ENCODE data around the gene FAM149A.

FAM149A gene

DNA sequence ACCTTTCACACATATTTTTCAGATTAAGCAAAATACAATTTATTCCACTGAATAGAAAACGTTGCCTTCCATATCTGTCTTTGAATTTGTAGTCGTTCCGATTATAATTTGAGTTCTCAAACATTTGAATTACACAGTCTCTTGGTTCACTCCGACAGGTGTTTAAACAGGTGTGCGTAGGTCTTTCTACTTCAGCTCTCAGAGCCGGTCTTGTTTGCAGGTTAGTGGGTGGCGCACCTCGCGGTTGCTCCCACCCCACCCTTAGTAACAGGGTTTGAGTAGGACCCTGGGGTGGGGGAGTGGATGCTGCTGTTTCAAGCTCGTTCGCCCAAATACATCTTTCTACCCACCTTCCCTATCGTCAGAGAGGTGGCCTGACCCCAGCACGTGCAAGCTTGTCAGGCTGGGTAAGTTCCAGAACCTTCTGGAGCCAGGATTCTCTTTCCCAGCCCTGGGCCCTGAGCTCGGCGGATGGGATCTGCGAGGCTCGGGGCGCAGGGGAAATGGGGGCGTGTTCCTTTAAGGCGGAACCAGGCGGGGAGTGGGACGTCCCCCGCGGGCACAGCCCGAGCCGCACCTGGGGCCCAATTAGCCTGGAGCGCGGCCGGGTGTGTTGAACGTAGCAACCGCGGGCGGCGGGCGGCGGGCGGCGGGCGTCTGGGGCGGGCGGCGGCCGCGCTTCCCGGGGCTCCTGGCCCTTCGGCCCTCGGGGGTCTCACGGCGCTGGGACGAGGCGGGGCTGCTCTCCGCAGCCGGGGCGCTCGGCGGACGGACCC, at the start of gene FAM149A:
Gene FAM149A (plus strand): TSS at position 591 of the 776 bp plus-strand sequence.
- DNase-seq: peak; percentile 26

DNA sequence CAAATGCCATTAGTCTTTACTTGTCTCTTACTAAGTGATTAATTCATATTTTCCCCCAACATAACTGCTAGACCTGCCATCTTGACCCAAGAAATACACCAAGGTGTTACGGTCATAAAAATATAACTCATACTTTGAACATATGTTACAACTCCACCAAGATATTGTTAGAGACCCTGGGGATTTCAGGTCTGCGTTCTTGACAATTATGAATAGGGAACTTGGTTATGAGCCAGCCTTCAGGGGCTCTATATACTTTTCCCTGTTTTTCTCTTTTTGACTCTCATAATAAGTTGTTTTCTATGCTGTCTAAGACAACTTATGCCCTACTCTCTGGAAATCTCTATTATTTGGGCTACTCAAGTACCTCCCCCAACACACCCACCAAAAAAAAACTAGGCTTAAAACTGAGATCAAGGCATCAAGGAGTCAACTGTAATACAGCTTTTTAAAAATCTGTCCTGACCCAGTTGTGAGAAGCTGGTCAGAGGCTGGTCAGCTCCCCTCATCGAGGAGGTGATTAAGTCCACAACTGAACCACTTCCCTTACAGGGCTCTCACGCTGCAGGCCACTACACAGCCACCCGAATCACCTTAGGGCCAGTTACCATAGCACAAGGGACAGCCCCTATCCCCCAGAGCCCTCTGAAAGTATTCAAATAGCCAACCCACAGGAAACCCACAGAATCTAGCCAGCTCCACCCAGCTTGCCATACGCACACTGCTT, 46.1 kb upstream of the FAM149A start:
- DNase-seq: peak; percentile 12

DNA sequence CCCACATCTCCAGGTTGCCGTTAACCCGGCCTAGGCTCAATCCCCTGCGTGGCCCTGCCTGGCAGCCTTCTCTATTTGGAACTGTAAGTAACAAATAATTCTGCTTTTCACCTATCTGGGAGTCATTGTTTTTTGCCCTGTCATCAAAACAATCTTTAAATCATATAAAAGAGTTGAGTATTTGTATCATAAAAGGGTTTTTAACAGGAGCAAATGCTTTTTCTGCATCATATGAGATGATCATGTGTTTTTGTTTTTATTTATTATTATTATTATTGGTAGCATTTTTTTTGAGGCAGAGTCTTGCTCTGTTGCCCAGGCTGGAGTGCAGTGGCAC, 45.6 kb upstream of the FAM149A start:
- DNase-seq: no peak

GRCh38 chr4:186061921-186062320, 42.6 kb upstream of the FAM149A start:
- DNase-seq: no peak

GRCh38 chr4:186067757-186068385, 36.6 kb upstream of the FAM149A start:
- DNase-seq: peak; percentile 43

DNA sequence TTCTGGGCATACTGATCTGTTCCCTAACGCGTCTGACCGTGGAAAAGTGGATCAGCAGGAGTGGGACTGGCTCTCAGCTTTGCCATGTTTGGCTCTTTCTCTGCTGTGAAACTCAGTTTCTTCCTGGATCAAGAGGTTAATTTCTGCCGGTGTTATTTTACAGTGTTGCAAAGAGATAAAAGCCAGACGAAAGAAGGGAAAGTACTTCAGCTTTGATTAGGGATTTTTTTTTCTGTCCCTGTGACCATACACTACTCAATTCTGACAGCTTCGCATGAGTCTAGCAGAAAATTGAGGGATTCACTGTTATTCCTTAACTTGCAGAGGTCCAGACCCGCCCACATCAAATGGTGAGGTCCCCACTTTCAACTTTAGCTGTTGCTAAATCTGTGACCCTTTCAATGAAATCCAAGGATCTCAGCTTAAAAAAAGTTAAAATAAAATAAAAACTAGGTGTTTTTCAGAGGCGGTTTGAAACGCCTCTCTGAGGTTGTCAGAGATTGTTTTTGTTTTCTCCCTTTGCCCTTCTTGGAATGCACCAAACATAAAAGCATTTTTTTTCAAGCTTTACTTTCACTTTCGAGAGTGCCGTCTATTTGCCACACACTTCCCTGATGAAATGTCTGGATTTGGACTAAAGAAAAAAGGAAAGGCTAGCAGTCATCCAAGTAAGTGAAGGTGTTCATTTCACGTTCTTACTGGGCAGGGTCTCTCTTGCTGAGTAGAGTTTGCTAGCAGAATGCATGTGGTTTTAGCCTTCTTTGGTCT, 35.7 kb upstream of the FAM149A start, which contains the start of gene TLR3:
Gene TLR3 (plus strand): TSS at position 576 of the 768 bp plus-strand sequence. CDS start 7,464 bp downstream, outside the sequence.
- peak; percentile 12 for DNase-seq

- no peak for DNase-seq
Measured at GRCh38 chr4:186069729-186070128, 34.8 kb upstream of the FAM149A start.

DNA sequence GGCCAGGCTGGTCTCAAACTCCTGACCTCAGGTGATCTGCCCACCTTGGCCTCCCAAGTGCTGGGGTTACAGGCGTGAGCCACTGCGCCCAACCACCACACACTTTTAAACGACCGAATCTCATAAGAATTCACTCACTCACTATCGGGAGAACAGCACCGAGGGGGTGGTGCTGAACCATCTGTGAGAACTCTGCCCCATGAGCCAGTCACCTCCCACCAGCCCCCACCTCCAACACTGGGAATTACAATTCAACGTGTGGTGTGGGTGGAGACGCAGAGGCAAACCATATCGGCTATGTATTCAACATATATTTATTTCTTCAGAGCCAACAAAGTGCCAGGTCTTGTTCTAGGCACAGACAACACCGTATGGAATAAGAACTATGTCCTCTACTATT, 32.0 kb upstream of the FAM149A start:
- DNase-seq: no peak

DNA sequence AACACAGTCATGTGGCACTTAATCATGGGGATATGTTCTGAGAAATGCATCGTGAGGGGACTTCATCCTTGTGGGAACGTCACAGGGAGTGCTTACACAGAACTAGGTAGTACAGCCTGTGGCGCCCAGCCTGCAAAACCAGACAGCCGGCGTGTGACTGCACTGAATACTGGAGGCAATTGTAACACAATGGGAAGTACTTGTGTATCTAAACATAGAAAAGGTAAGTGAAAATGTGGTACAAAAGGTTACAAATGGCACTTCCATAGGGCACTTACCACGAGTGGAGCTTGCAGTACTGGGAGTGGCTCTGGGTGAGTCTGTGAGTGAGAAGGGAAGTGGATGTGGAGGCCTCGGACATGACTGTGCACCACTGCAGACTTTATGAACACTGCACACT, 30.3 kb upstream of the FAM149A start:
- DNase-seq: no peak

DNA sequence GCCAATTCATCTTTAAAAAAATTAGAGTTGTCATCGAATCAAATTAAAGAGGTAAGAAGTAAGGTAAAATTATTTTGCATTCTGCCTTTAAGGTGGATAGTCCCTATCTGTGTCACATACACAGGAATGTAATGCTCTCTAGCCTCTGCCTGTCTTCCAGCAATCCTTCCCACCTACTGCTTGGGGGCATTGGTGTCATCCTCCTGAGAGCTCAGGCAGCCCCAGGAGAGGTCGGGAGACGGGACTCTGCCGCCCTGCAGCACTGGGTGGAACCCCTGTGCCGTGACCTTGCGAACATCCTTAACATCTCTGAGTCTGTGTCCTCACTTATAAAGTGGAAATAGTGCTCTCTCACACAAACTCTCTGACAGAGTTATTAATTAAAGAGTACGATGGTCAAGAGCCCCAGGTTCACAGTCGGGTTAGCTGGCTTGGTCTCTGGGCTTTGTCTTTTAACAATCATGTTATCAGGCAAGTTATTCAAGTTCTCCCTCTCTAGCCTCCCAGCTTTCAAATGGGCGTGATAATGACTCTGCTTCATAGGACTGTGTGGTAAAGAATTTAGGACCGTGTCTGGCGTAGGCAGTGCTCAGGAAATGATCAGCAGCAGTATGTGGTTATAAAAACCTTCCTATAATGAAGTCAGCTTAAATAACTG, 25.4 kb upstream of the FAM149A start:
- no peak for DNase-seq

- DNase-seq: no peak
Measured at GRCh38 chr4:186079694-186080093, 24.8 kb upstream of the FAM149A start.

GRCh38 chr4:186081202-186081807, 23.2 kb upstream of the FAM149A start:
- no peak for DNase-seq

DNA sequence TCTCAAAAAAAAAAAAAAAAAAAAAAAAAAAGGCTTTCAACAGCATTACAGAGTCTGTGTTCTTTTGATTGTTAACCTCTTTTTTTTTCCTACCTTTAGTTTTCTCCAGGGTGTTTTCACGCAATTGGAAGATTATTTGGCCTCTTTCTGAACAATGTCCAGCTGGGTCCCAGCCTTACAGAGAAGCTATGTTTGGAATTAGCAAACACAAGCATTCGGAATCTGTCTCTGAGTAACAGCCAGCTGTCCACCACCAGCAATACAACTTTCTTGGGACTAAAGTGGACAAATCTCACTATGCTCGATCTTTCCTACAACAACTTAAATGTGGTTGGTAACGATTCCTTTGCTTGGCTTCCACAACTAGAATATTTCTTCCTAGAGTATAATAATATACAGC, 22.3 kb upstream of the FAM149A start:
- no peak for DNase-seq

- no peak for DNase-seq
Measured at GRCh38 chr4:186088523-186088922, 16.0 kb upstream of the FAM149A start.

DNA sequence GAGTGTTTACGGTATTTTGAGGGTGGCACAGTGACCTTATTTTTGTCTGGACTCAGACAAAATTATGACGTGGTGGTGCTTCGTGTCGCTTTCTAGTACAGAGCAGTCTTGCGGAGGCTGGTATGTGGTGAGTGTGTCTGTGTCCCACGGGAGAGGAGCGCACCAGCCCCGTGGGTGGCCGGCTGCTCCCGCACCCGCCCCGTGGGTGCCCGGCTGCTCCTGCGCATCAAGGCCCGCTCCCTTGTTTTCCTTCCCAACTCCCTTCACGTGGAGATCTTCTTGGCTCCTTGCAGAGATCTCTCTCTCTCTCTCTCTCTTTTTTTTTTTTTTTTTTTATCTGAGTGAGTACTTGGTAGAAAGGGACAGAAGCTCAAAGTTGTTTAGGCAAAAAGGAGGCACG, 12.2 kb upstream of the FAM149A start:
- DNase-seq: no peak

DNA sequence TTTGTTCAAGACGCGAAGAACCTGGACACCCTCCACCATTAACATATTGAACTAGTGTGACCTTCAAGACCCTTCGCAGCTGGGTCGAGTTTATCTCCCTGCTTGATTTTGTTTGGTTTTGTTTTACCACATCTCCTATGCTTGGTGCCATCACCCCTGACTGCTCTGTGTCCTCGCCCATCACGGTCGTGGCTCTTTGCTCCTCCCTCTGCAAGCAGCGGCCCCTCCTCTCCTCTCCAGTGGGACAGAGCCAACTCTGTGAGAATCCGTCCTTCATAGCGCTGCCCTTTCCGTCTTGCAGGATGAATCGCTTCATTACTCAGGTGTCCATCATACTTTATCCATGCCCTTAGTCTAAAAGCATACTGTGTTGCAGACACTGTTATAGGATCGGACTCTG, 9.1 kb upstream of the FAM149A start:
- DNase-seq: no peak

GRCh38 chr4:186096681-186097165, 7.8 kb upstream of the FAM149A start:
- DNase-seq: no peak

DNA sequence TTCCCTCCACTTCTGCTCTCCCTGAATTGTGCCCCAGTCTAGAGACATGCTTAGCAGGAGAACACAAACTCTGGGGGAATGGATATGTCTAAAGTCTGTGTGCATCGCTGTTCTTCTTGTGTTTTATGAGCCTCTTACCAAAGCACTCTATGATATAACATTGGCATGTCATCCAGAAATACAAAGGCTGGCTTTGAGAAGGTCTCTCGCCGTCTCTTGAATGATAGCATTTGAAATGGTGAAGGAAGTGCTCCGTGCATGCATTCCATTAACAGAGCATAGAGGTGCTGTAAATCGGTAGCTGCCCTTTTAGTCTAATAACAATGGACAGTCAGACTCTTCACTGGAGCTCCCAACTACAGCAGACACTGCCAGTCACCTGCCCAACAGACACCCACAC, 7.1 kb upstream of the FAM149A start:
- no peak for DNase-seq

DNA sequence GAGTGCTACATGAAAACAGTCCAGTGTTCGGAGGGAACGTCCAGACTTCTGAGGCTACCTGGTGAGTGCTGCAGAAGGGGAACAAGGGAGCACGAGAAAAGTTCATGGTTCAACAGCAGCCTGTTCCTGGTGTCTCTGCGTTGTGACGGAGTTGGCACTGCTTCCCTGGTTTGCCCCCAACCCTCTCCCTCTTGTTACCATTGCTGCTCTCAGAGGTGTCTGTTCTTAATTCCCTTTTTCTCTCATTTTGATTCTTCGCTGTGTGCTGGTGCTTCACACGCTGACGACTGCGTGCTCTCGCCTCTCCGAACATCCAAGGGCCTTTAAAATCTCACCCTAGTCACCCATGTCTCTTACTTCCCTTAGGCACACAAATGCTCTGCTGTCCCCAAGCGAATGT, 1.6 kb upstream of the FAM149A start:
- DNase-seq: no peak

DNA sequence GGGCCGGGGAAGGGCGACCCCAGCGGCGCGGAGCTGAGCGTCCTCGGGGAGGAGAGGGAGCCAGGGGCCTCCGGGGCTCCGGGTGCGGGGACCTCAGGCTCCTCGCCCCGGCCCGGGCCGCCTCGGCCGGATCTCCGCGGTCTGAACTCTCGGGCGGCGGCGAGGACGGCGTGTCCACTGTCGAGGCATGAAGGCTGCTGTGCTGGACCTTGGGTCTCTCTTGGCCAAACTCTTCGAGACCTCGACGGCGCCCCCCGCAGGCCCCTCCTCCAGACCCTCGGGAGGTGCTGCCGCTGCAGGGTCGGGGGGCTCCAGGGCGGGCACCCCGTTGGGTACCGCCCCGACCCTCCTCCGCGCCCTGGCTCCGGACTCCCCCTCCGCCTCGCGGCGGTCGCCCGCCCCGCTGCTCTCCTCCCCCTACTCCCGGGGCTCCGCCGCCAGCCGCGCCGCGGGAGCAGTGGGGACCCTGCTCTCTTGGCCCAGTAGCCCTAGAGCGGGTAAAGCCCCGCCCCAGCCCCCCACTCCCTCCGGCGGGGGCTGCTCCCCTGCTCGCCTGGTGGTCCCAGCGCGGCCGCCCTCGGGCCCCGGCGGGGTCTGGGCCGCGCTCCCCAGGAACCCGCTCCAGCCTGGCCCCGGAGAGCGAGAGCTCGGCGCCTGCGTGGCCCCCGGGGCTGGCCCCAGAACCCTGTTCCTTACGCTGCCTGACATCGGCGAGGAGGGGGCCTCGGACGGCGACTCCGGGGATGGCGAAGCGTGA, 564 bp downstream of the FAM149A start:
- no peak for DNase-seq

DNA sequence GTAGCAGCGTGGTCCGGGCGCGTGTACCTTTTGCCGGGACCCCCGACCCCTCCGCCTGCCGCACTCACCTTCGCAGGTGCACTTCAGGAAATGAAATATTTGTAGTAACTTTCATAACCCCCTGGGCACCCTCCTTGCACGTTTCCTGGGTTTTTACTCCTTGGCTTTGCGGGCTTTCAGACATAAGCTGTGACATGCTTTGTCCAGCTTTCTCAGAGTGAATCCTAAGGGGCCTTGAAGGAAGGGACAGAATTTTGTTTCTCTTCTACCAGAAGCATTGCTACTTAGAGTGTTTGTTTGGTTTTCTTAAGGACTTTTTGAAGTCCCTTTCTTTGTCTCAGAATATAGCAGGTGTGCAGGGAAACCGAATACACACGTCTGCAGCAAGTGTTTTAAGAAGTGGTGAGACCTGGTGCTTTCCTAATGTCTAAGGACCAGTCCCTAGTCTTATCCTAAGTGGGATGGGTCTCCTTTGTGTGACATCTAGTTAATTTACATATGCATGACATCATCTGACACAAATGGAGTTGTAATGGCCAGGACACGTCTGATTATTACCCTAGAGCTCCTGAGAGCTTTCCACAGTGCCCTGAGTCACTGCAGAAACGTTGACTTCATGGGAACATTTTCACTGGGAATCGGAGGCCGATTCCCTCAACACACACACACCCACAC, 1.3 kb downstream of the FAM149A start:
- DNase-seq: no peak

Data from activated CD4-positive, alpha-beta T cell treated with anti-CD3 and anti-CD28 coated beads, Interleukin-2, Interleukin-6, amounts not matched to agents 100 ng/mL and 50 ng/mL, durations not matched to agents 16 hours and 8 hours (primary cell).